H1 (cell line): ENCODE results near the gene RANGRF. TPM values are rescaled to one million over a fixed set of nuclear protein-coding genes. Genes with fewer than 3 reads are reported as not detected.

ENCODE experiments used
- FOSL1 ChIP-seq: IDR thresholded peaks from 2 replicates; pipeline ENCODE4 v1.6.1; 2011; ENCODE audit warnings: mild to moderate bottlenecking, low read depth, low read length, moderate library complexity; ENCODE audit not compliant: insufficient read depth
- GABPA ChIP-seq: IDR thresholded peaks from 2 replicates; pipeline ENCODE4 v1.6.1; 2011; ENCODE audit warnings: mild to moderate bottlenecking, low read length, moderate library complexity, borderline replicate concordance; ENCODE audit not compliant: insufficient read depth
- HDAC6 ChIP-seq: IDR thresholded peaks from one replicate; pipeline ENCODE4 v1.7.1; 2012; ENCODE audit warnings: low read depth, mild to moderate bottlenecking, inconsistent platforms, low read length, moderate library complexity
- JUND ChIP-seq: IDR thresholded peaks from 2 replicates; pipeline ENCODE4 v1.6.1; 2011; ENCODE audit warnings: mild to moderate bottlenecking, improper control_type of control experiment, low read length
- KDM5A ChIP-seq: fragments of 200-600 bp; IDR thresholded peaks from 2 replicates; pipeline ENCODE4 v1.7.1; 2012; ENCODE audit warnings: mild to moderate bottlenecking, low read length, inconsistent platforms, mixed read lengths
- NANOG ChIP-seq: IDR thresholded peaks from 2 replicates; pipeline ENCODE4 v1.6.1; 2011; ENCODE audit warnings: low read length, low read depth, mild to moderate bottlenecking, inconsistent platforms; ENCODE audit not compliant: insufficient read depth, poor library complexity, severe bottlenecking
- SIRT6 ChIP-seq: IDR thresholded peaks from one replicate; pipeline ENCODE4 v1.7.1; 2012; ENCODE audit warnings: low read length, inconsistent platforms
- polyA plus RNA-seq, 7 experiments: library from polyadenylated mRNA; depleted of rRNA in 3 of 7; stranded (reverse) in 5 of 7; unstranded in 2 of 7; fragments of >200 nt in 5 of 7; fragments of 200-250 nt in 2 of 7; gene quantifications; 1 replicate in 5 of 7; 2 replicates in 1 of 7; 4 replicates in 1 of 7; pipeline versions ENCODE4 v1.2.1 to v1.2.3, GENCODE V29; 2011 to 2013; ENCODE audit warnings: missing spikeins in 2 of 7, mixed read lengths in 2 of 7
- total RNA-seq: library from RNA; stranded (reverse); fragmentation: NEBNext Ultra II Directional; extraction: Animal tissue kit (Norgen Biotek cat#: 25700); gene quantifications from 2 replicates; pipeline ENCODE4 v1.2.1, GENCODE V29; 2021
- TF ChIP-seq, protein P1 (sequence below): fragments of 300-600 bp; sonication (generic); IDR thresholded peaks from 2 replicates; pipeline ENCODE4 v1.7.1; 2012; ENCODE audit warnings: low read length, moderate library complexity, mild to moderate bottlenecking, inconsistent platforms; ENCODE audit not compliant: insufficient replicate concordance
- TF ChIP-seq, protein P2 (sequence below): IDR thresholded peaks from 2 replicates; pipeline ENCODE4 v1.6.1; 2012; ENCODE audit warnings: inconsistent platforms

RANGRF gene
- total and polyA plus RNA-seq, 2 of the 8 experiments (the other 6 are each of a cell fraction or from before 2014, with no cell fraction given) = 36.9 to 49.6 TPM

DNA sequence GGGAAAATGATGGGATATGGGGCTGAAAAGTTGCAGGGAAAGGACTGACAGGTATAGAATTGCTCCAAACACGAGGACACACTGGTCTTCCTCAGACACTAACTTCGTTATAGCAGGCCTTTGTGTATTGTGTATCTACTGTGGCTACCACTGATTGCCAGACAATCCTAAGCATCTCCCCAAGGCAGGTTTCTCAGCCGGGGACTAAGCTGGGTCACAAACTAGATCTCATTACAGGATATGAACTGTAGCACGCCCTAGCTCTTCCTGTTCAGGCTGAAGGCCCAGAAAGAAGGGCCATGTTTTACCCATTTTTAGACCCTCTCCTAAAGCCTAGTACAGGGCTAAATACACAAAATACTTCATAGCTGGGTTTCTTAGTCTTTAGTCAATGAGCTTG, 5.1 kb upstream of the RANGRF start (continued):
- TF ChIP-seq, protein P1, sequence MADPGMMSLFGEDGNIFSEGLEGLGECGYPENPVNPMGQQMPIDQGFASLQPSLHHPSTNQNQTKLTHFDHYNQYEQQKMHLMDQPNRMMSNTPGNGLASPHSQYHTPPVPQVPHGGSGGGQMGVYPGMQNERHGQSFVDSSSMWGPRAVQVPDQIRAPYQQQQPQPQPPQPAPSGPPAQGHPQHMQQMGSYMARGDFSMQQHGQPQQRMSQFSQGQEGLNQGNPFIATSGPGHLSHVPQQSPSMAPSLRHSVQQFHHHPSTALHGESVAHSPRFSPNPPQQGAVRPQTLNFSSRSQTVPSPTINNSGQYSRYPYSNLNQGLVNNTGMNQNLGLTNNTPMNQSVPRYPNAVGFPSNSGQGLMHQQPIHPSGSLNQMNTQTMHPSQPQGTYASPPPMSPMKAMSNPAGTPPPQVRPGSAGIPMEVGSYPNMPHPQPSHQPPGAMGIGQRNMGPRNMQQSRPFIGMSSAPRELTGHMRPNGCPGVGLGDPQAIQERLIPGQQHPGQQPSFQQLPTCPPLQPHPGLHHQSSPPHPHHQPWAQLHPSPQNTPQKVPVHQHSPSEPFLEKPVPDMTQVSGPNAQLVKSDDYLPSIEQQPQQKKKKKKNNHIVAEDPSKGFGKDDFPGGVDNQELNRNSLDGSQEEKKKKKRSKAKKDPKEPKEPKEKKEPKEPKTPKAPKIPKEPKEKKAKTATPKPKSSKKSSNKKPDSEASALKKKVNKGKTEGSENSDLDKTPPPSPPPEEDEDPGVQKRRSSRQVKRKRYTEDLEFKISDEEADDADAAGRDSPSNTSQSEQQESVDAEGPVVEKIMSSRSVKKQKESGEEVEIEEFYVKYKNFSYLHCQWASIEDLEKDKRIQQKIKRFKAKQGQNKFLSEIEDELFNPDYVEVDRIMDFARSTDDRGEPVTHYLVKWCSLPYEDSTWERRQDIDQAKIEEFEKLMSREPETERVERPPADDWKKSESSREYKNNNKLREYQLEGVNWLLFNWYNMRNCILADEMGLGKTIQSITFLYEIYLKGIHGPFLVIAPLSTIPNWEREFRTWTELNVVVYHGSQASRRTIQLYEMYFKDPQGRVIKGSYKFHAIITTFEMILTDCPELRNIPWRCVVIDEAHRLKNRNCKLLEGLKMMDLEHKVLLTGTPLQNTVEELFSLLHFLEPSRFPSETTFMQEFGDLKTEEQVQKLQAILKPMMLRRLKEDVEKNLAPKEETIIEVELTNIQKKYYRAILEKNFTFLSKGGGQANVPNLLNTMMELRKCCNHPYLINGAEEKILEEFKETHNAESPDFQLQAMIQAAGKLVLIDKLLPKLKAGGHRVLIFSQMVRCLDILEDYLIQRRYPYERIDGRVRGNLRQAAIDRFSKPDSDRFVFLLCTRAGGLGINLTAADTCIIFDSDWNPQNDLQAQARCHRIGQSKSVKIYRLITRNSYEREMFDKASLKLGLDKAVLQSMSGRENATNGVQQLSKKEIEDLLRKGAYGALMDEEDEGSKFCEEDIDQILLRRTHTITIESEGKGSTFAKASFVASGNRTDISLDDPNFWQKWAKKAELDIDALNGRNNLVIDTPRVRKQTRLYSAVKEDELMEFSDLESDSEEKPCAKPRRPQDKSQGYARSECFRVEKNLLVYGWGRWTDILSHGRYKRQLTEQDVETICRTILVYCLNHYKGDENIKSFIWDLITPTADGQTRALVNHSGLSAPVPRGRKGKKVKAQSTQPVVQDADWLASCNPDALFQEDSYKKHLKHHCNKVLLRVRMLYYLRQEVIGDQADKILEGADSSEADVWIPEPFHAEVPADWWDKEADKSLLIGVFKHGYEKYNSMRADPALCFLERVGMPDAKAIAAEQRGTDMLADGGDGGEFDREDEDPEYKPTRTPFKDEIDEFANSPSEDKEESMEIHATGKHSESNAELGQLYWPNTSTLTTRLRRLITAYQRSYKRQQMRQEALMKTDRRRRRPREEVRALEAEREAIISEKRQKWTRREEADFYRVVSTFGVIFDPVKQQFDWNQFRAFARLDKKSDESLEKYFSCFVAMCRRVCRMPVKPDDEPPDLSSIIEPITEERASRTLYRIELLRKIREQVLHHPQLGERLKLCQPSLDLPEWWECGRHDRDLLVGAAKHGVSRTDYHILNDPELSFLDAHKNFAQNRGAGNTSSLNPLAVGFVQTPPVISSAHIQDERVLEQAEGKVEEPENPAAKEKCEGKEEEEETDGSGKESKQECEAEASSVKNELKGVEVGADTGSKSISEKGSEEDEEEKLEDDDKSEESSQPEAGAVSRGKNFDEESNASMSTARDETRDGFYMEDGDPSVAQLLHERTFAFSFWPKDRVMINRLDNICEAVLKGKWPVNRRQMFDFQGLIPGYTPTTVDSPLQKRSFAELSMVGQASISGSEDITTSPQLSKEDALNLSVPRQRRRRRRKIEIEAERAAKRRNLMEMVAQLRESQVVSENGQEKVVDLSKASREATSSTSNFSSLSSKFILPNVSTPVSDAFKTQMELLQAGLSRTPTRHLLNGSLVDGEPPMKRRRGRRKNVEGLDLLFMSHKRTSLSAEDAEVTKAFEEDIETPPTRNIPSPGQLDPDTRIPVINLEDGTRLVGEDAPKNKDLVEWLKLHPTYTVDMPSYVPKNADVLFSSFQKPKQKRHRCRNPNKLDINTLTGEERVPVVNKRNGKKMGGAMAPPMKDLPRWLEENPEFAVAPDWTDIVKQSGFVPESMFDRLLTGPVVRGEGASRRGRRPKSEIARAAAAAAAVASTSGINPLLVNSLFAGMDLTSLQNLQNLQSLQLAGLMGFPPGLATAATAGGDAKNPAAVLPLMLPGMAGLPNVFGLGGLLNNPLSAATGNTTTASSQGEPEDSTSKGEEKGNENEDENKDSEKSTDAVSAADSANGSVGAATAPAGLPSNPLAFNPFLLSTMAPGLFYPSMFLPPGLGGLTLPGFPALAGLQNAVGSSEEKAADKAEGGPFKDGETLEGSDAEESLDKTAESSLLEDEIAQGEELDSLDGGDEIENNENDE = no peak
- no peak for TF ChIP-seq GABPA
- no peak for TF ChIP-seq SIRT6
- TF ChIP-seq NANOG = no peak
- TF ChIP-seq, protein P2, sequence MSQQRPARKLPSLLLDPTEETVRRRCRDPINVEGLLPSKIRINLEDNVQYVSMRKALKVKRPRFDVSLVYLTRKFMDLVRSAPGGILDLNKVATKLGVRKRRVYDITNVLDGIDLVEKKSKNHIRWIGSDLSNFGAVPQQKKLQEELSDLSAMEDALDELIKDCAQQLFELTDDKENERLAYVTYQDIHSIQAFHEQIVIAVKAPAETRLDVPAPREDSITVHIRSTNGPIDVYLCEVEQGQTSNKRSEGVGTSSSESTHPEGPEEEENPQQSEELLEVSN = no peak
- TF ChIP-seq JUND = no peak
- no peak for TF ChIP-seq FOSL1
- TF ChIP-seq KDM5A = no peak
- no peak for TF ChIP-seq HDAC6
- TF ChIP-seq, all 59 proteins: peak for 0
